ENCODE measurements around the gene HOXC11.

The HOXC11 gene

GRCh38 chr12:53985994-53986685, 13.2 kb downstream of the HOXC11 start:
- no peak for DNase-seq

GRCh38 chr12:53986686-53987483, 14.0 kb downstream of the HOXC11 start:
- DNase-seq: no peak

DNA sequence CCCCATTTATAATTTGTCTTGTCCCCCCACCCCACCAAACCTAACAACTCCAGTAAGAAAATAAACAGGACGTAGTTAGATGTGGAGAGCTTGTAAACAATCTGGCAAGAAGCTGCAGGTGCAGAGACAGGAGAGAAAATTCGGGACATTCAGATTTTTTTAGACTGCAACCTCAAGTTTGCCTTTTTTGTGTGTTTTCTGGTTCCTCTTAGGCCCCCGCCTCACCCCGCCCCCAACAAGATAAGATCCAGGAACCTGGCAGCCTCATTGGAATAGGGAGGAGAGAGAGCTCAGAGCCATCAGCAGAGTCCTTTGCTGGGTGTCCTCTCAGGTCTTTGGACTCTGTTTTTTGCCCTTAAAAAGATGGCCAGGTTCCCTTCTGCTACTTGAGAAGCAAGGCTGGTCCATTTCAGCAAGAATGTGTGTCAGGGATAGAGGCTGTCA, 14.9 kb downstream of the HOXC11 start:
- no peak for DNase-seq

- no peak for DNase-seq
Observed at GRCh38 chr12:53988541-53989226, 15.8 kb downstream of the HOXC11 start.

DNA sequence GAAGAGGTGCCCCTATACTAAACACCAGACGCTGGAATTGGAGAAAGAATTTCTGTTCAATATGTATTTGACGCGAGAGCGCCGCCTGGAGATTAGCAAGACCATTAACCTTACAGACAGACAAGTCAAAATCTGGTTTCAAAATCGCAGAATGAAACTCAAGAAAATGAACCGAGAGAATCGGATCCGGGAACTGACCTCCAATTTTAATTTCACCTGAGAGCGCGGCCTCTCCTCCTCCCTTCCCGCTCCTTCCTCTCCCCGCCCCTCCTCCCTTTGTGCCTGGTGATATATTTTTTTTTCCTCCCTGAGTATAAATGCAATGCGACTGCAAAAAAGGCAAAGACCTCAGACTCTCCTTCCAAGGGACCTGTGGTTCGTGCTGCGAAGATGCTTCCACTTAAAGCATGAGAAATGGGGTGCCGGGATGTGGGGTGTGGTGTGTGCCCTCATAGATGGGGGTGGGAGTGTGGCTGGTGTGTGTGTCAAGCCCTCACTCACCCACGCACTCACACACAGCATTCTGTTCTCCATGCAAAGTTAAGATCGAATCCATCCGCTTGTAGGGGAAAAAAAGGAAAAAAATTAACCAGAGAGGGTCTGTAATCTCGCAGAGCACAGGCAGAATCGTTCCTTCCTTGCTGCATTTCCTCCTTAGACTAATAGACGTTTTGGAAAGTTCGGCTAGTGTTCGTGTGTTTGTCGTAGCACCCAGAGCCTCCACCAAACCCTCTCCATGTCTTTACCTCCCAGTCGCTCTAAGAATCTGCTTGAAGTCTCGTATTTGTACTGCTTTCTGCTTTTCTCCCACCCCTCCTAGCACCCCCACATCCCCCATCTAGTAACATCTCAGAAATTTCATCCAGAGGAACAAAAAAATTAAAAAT, 16.5 kb downstream of the HOXC11 start:
- peak; percentile 70 to 77 for DNase-seq

- no peak for DNase-seq
Observed at GRCh38 chr12:53990311-53991076, 17.6 kb downstream of the HOXC11 start.

- no peak for DNase-seq
Observed at GRCh38 chr12:53991077-53991460, 18.1 kb downstream of the HOXC11 start.

DNA sequence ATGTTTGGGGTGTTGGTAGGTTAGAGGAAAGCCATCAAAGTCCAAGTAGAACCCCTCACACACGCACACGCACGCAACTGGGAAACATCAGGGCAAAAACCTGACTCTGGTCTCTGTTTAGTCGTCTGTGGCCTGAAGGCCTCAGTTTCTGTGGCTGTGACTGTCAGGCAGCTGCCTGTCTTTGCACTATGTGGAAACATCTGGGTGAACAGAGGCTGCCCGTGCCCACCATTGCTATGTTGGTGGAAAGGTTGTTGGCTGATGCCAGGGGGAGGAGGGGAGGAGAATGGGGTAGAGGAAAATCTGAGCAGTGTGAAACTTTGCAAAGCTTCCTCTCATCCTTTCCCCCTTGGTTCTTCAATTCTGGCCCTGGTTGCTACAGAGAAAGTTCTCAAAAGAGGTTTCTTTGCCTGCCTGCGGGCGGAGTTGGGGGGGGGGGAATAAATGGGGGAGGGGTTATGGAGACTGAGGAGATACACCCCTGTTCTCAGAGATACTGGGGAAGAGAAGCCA, 19.5 kb downstream of the HOXC11 start:
- no peak for DNase-seq

DNA sequence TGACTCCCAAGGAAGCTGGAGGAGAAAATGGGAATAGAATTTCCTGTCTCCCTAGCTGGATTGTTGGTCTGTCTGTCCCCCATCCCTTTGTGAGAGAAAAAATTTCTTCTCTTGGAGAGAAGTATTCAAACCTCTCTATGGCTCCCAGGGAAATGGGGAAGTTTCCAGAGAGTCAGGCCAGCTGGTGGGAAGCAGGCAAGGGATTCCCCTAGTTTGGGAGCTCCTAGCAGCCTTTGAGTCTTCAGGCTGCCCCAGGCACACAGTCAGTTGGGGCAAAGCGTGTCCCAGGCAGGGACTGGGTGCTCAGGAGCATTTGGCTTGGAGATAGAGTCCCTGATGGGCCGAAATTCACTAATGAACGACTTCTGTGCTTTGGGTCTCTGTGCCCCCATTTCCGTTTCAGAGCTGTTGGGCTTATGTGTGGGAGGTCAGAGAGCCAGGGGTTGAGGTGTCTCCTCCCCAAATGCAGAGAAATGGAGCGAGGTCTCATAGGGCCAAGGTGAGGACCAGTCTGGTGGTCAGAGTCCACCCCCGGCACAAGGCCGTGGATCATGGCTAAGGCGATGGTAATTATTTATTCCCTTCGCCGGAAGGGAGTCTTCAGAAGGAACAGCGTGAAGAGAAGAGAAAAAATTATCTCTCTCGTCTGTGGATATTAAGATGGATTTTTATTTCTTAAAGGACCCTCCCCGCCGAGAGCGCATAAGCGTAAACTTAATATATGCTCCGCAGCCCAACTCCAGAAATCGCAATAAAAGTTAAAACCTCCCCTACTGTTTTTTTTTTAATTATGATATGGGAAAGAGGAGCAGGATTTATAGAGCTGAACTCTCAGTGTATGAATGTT, 20.5 kb downstream of the HOXC11 start:
- DNase-seq: no peak

- no peak for DNase-seq
Observed at GRCh38 chr12:53994009-53994263, 21.0 kb downstream of the HOXC11 start.

GRCh38 chr12:53994264-53995001, 21.5 kb downstream of the HOXC11 start:
- DNase-seq: no peak

GRCh38 chr12:53995002-53995377, 22.1 kb downstream of the HOXC11 start:
- no peak for DNase-seq

DNA sequence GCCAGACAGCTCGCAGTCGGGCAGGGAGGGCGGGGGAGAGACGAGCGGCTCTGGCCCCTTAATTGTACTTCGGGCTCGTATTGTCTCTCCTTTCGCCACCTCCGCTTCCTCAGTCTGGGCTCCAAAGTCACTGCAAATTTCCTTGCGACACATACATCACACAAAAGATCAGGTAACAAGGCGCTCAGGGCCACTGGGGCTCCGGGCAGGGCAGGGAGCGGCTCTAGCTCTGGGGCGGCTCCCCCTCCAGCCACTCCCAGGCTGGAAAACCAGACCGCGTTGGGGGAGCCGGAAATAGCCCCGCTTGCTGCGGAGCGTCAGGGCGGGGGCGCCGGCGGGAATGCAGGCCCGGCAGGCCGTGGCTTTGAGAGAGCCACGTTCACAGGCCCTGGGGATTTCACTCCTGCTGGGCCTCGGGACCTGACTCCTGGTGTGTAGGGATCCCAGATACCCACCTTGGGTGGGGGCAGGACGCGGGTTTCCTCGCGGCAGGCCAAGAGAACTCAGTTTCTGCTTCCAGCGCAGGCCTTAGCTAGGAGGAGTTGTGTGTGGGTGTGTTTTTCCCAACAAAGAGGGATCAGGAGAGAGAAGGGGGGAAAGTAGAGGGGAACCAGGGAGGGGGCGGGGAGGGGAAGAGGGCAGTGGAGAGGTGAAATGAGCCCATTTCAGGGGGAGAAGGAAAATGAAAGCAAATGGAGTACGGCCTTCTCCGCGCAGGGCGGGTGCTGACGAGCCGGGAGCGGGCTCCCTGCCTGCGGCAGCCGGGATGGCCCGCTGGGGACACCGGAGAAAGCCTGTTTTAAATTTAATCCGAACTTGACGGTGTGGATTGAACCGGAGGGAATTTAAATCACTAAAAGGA, 22.7 kb downstream of the HOXC11 start:
- DNase-seq: peak; percentile 52 to 57

DNA sequence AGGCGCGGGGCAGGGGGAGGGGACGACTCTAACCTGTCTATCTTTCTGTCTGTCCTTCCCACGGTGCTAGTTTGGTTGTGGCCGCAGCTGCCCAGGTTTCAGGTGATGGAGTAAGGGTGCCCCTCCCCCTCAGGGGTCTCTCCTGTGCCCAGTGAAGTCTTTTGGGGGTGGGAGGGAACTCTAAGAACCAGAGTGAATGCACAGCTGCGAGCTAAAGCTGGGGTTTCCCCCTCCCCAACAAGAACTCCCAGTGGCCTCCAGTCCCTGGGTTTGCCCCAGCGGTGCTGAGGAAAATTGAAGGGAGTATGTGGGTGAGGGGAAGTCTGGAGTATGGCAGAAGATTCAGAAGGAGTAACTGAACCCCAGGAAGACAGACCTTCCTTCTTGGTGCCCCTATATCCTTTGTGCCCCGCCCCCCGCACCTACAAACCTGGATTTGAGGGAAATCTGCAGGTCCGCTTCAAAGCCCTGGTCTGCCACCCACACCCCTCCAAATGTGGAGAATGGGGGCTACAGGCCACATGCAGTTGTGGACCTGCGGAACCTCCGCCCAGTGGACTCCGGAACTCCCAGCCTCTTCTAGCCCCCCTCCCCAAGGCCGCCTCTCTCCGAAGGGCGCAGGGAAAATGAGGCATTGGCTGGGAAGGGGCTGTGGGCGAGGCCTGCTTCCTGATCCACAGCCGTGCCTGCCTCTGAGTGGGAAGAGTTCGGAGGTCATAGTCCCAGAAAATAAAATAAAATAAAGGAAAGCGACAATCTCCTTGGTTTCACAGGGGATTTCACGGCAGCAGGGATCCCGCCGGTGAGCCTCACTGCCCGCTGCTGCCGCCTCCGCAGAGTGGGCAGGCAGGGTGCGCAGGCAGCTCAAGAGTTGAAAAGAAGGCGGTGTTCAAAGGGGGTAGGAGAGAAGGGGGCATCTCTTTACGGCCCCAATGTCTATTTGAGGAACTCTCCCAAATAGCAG, 23.6 kb downstream of the HOXC11 start:
- DNase-seq: no peak

DNA sequence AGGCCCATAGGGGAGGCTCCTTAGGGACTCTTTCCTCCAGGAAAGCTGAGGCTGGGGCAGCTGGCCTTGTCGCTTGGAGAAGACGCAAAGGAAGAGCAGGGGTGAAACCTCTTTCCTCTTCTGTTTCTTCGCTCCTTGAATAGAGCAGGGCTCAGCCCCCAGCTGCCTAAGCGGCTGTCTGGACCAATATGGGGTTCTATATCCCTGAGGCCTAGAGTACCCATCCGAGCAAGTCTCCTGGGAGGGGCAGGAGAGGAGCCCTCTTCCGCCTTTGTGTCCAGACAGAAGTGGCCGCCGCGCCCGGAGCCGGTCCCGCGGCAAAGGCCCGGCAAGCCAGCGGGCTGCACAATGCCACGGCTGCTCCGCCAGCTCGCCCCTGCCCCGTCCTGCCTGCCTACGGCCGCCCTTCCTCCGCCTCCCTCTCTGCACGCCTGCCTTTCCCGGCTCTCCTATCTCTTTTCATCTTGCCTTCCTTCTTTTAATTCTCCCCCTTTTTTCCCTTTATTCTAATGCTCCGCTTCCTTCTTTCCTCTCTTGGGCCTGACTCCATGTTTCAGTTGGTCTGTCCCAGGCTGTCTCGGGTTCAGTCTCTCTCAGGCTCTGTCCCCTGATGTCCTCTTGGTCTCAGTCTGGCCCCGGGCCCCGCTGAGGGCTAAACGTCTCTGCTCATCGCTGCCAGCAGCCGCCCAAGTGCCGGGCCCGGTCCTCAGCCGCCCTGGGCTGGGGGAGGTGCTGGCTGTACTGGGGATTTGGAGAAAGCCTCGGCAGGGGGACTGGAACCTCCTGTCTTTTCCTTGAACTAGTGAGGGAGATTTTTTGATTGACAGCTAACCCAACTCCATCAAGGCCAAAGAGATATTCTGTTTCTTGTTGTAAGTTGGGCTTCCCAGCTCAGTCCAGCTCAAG, 24.5 kb downstream of the HOXC11 start:
- no peak for DNase-seq

DNA sequence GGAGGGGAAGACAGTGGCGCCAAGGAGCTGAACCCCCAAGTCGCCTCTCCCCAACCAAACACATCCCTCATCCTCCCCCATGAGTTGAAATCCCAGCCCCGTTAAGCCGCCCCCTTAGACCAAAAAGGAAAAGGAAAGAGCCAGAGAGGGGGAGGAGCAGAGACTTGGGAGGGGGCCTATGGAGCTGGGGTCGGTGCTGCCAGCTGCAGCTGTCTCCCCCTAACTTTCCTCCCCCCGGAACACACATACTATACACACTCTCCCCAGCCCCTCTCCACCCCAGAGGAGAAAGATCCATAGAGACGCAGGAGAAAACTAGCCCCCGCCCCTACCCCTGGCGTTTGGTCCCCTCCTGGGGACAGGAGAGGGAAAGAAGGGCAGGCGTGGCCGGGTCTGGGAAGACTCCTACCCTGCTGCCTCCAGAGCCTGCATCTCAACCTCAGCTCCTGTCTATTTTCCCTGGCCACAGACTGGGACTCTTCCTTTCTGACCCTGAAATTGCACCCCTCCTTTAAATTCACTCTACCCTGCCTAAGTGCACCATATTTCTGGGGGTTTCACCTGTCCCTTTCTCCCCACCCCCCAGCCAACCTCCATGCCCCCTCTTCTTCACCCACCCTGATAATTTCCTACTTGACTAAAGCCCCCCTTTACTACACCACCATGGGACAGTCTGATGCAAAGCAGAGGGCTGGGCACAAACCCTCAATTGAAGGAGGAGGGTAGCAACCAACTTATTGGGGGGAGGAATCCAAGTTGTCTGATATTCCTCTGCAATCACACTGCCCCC, 25.4 kb downstream of the HOXC11 start:
- no peak for DNase-seq
